ENCODE measurements around the gene GPR146.

The GPR146 gene

GRCh38 chr7:1043552-1044188, 676 bp upstream of the GPR146 start:
- Histone ChIP-seq H3K36me3 (peaks cover 4% of the 10 kb centered on the region; the same call in 1 of the 2 replicates), H3K4me1 (peaks cover 23% of the 10 kb centered on the region), H3K27me3 (no peaks in the 10 kb centered on the region), H3K4me3 (ENCODE audit: low read depth, low read length) (peak overlapping the region; percentile 41), H3K9me3 (no peaks in the 10 kb centered on the region)
- DNase-seq, result no peak
- TF ChIP-seq, protein P1, sequence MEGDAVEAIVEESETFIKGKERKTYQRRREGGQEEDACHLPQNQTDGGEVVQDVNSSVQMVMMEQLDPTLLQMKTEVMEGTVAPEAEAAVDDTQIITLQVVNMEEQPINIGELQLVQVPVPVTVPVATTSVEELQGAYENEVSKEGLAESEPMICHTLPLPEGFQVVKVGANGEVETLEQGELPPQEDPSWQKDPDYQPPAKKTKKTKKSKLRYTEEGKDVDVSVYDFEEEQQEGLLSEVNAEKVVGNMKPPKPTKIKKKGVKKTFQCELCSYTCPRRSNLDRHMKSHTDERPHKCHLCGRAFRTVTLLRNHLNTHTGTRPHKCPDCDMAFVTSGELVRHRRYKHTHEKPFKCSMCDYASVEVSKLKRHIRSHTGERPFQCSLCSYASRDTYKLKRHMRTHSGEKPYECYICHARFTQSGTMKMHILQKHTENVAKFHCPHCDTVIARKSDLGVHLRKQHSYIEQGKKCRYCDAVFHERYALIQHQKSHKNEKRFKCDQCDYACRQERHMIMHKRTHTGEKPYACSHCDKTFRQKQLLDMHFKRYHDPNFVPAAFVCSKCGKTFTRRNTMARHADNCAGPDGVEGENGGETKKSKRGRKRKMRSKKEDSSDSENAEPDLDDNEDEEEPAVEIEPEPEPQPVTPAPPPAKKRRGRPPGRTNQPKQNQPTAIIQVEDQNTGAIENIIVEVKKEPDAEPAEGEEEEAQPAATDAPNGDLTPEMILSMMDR (IDR thresholded peaks at IDR 0.05; ENCODE audit: low read depth, low read length), result no peak

- Histone ChIP-seq H3K4me3 (ENCODE audit: low read depth, low read length) (peak overlapping the region; percentile 68), H3K27me3 (no peaks in the 10 kb centered on the region), H3K9me3 (no peaks in the 10 kb centered on the region), H3K36me3 (peaks cover 4% of the 10 kb centered on the region; the same call in 1 of the 2 replicates), H3K4me1 (peaks cover 21% of the 10 kb centered on the region)
- no peak for DNase-seq
- TF ChIP-seq, protein P1 (IDR thresholded peaks at IDR 0.05; ENCODE audit: low read depth, low read length), result no peak
These were observed 1.0 kb downstream of the GPR146 start for GRCh38 chr7:1045069-1046063.

GRCh38 chr7:1046722-1047679, 2.7 kb downstream of the GPR146 start:
- no peak for DNase-seq
- Histone ChIP-seq H3K9me3 (no peaks in the 10 kb centered on the region), H3K4me1 (peaks cover 20% of the 10 kb centered on the region), H3K36me3 (peaks cover 4% of the 10 kb centered on the region; the same call in 1 of the 2 replicates), H3K4me3 (ENCODE audit: low read depth, low read length) (no peak overlapping the region), H3K27me3 (no peaks in the 10 kb centered on the region)
- TF ChIP-seq, protein P1 (IDR thresholded peaks at IDR 0.05; ENCODE audit: low read depth, low read length), result no peak

DNA sequence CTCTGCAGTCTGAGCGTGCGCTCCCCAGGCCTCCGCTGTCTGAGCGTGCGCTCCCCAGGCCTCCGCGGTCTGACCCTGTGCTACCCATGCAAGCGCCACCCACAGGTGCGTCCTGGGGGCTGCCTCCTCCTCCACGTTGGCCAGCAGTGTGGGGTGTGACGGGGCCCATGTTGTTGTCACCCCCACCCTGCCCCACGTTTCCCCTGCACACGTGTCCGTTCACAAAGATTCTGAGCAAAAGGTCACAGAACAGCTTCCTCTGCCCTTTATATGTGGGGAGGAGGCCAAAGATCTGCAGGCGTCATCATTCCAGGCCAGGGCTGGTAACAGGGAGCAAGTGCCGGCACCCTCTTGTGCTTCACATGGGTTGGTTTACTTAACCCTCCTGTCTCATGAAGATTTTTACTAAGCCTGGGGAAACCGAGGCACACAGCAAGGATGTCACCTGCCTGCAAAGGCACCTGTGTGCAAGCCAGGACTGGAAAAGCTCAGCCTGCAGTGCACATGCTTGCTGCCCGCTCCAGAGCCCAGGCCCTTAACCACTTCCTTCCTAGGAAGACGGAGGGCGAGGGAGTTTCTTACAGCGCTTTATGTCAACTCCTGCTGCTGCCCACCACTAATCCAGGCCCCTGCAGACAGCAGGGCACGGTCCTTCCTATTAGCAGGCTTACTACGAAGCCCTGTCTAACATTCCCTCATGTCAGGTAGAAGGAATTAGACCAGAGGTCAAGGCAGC, 4.8 kb downstream of the GPR146 start:
- TF ChIP-seq, protein P1 (IDR thresholded peaks at IDR 0.05; ENCODE audit: low read depth, low read length), result no peak
- H3K36me3 ChIP-seq, result no peaks in the 10 kb centered on the region
- no peaks in the 10 kb centered on the region for H3K27me3 ChIP-seq
- no peak overlapping the region for H3K4me3 ChIP-seq (ENCODE audit: low read depth, low read length)
- peaks cover 12% of the 10 kb centered on the region for H3K4me1 ChIP-seq
- H3K9me3 ChIP-seq, result no peaks in the 10 kb centered on the region
- DNase-seq, result no peak

- no peak for DNase-seq
- H3K9me3 ChIP-seq, result no peaks in the 10 kb centered on the region
- H3K4me1 ChIP-seq, result peaks cover 17% of the 10 kb centered on the region
- no peaks in the 10 kb centered on the region for H3K27me3 ChIP-seq
- TF ChIP-seq, protein P1 (IDR thresholded peaks at IDR 0.05; ENCODE audit: low read depth, low read length), result no peak
- no peak overlapping the region for H3K4me3 ChIP-seq (ENCODE audit: low read depth, low read length)
- no peaks in the 10 kb centered on the region; the same call in 1 of the 2 replicates for H3K36me3 ChIP-seq
These were observed 5.5 kb downstream of the GPR146 start for GRCh38 chr7:1049801-1050200.

All from BE2C (cell line).